Measurements from ENCODE around the gene MIDN. TPM values are rescaled to one million over a fixed set of nuclear protein-coding genes. Genes with fewer than 3 reads are reported as not detected.
"Not testable (repeated sequence)": the region's sequence is repeated elsewhere in the genome, so short reads cannot be mapped to it uniquely, and the experiment has no call there.

The MIDN gene
- polyA plus RNA-seq, 1 donor from 2014 or later: 24.8 TPM

DNA sequence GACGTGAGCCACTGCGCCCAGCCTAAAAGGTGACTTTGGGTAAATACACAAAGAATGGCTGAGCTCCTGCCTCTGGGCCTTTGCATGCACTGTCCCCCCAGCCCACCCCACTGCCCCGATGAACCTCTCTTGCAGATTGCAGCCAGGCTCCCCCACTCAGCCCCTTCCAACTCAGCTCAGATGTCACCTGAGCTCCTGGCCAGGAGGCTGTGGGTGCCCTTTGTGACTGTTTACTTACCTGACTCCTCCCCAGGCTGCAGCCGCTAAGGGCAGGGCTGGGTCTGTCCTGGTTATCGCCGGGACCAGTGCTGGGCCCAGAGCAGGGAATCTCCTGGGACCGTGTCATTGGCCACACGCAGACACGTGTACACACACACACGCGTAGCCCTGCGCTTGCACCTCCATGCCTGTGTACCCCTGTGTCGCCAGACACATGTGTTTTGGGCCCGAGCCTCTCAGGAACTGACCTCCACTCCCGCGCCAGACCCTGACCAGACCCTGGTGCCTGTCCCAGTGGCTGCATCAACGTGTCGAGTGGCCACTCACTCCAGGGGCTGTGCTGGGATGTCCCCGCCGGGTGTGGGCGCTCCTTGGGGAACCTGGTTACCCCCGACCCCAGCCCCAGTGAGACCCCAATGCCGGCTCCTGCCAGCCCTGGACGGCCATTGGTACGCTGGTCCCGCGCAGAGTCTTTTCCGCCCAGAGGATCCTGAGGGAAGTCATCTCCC is 56.0 kb downstream of the MIDN start:
- H2AFZ ChIP-seq (ENCODE audit: low read depth, low read length): no peak overlapping the region
- no peaks in the 10 kb centered on the region for H3K9me2 ChIP-seq (ENCODE audit: insufficient read depth, low read length)
- no peaks in the 10 kb centered on the region for H3K79me2 ChIP-seq (replicated peaks; ENCODE audit: insufficient read depth, low read length)
- H4K20me1 ChIP-seq (ENCODE audit: insufficient read depth): no peaks in the 10 kb centered on the region
- H3K36me3 ChIP-seq (ENCODE audit: insufficient read depth, low read length): no peaks in the 10 kb centered on the region
- no peak overlapping the region for H3K4me2 ChIP-seq (ENCODE audit: low read length)
- H3K9me3 ChIP-seq (ENCODE audit: low read length): no peaks in the 10 kb centered on the region
- H3K27me3 ChIP-seq (ENCODE audit: insufficient read depth, low read depth, low read length): no peaks in the 10 kb centered on the region
- TF ChIP-seq EZH2 (IDR thresholded peaks at IDR 0.05; ENCODE audit: borderline replicate concordance, insufficient read depth, low read length, poor library complexity, severe bottlenecking) (no peak), POLR2AphosphoS5 (IDR thresholded peaks at IDR 0.05) (no peak), SMC3 (conservative IDR thresholded peaks at IDR 0.05; ENCODE audit: poor library complexity) (no peak), MXI1 (conservative IDR thresholded peaks at IDR 0.05; ENCODE audit: poor library complexity, severe bottlenecking) (no peak), RAD21 (conservative IDR thresholded peaks at IDR 0.05) (no peak), EP300 (conservative IDR thresholded peaks at IDR 0.05; ENCODE audit: poor library complexity, severe bottlenecking) (no peak), TAF1 (IDR thresholded peaks at IDR 0.05; ENCODE audit: low read depth) (no peak)
- TF ChIP-seq, protein P1, sequence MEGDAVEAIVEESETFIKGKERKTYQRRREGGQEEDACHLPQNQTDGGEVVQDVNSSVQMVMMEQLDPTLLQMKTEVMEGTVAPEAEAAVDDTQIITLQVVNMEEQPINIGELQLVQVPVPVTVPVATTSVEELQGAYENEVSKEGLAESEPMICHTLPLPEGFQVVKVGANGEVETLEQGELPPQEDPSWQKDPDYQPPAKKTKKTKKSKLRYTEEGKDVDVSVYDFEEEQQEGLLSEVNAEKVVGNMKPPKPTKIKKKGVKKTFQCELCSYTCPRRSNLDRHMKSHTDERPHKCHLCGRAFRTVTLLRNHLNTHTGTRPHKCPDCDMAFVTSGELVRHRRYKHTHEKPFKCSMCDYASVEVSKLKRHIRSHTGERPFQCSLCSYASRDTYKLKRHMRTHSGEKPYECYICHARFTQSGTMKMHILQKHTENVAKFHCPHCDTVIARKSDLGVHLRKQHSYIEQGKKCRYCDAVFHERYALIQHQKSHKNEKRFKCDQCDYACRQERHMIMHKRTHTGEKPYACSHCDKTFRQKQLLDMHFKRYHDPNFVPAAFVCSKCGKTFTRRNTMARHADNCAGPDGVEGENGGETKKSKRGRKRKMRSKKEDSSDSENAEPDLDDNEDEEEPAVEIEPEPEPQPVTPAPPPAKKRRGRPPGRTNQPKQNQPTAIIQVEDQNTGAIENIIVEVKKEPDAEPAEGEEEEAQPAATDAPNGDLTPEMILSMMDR (IDR thresholded peaks at IDR 0.05; ENCODE audit: poor library complexity, severe bottlenecking): no peak
- TF ChIP-seq, protein P2, sequence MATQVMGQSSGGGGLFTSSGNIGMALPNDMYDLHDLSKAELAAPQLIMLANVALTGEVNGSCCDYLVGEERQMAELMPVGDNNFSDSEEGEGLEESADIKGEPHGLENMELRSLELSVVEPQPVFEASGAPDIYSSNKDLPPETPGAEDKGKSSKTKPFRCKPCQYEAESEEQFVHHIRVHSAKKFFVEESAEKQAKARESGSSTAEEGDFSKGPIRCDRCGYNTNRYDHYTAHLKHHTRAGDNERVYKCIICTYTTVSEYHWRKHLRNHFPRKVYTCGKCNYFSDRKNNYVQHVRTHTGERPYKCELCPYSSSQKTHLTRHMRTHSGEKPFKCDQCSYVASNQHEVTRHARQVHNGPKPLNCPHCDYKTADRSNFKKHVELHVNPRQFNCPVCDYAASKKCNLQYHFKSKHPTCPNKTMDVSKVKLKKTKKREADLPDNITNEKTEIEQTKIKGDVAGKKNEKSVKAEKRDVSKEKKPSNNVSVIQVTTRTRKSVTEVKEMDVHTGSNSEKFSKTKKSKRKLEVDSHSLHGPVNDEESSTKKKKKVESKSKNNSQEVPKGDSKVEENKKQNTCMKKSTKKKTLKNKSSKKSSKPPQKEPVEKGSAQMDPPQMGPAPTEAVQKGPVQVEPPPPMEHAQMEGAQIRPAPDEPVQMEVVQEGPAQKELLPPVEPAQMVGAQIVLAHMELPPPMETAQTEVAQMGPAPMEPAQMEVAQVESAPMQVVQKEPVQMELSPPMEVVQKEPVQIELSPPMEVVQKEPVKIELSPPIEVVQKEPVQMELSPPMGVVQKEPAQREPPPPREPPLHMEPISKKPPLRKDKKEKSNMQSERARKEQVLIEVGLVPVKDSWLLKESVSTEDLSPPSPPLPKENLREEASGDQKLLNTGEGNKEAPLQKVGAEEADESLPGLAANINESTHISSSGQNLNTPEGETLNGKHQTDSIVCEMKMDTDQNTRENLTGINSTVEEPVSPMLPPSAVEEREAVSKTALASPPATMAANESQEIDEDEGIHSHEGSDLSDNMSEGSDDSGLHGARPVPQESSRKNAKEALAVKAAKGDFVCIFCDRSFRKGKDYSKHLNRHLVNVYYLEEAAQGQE (IDR thresholded peaks at IDR 0.05; ENCODE audit: borderline replicate concordance): no peak
- H3K4me3 ChIP-seq (ENCODE audit: low read length): no peak overlapping the region
- H3F3A ChIP-seq (ENCODE audit: insufficient read depth, low read length, poor library complexity, severe bottlenecking): no peaks in the 10 kb centered on the region
- H3K9ac ChIP-seq (ENCODE audit: low read length): no peak overlapping the region
- H3K27ac ChIP-seq (ENCODE audit: low read length): no peak overlapping the region

GRCh38 chr19:1305354-1305753 is 57.0 kb downstream of the MIDN start:
- H3K9ac ChIP-seq (ENCODE audit: low read length); H3F3A ChIP-seq (ENCODE audit: insufficient read depth, low read length, poor library complexity, severe bottlenecking); H3K9me2 ChIP-seq (ENCODE audit: insufficient read depth, low read length); H3K79me2 ChIP-seq (replicated peaks; ENCODE audit: insufficient read depth, low read length); H4K20me1 ChIP-seq (ENCODE audit: insufficient read depth); H2AFZ ChIP-seq (ENCODE audit: low read depth, low read length); H3K36me3 ChIP-seq (ENCODE audit: insufficient read depth, low read length); H3K27ac ChIP-seq (ENCODE audit: low read length); H3K4me2 ChIP-seq (ENCODE audit: low read length); H3K9me3 ChIP-seq (ENCODE audit: low read length); H3K27me3 ChIP-seq (ENCODE audit: insufficient read depth, low read depth, low read length); H3K4me3 ChIP-seq (ENCODE audit: low read length): not testable (repeated sequence)
